ENCODE data around the gene NACC1.

DNA sequence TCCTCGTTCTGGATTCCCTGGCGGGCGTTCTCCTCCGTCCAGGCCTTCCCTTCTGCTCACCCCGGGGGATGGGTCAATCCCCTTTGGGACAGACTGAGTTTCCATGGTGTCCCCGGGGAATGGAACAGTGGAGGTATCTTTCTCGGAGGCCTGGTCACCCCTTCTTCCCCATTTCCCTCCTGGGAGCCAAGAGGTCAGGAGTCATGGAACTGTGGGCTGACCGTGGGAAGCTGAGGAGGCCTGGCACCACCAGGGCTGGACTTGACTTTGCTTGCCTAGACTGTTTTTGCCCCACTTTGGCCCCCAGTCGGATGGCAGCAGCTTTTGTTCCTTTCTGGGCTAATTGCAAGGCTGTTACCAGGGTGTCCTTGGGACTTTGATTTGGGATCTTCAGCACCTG is 2.0 kb downstream of the NACC1 start:
- TF ChIP-seq, protein P1, sequence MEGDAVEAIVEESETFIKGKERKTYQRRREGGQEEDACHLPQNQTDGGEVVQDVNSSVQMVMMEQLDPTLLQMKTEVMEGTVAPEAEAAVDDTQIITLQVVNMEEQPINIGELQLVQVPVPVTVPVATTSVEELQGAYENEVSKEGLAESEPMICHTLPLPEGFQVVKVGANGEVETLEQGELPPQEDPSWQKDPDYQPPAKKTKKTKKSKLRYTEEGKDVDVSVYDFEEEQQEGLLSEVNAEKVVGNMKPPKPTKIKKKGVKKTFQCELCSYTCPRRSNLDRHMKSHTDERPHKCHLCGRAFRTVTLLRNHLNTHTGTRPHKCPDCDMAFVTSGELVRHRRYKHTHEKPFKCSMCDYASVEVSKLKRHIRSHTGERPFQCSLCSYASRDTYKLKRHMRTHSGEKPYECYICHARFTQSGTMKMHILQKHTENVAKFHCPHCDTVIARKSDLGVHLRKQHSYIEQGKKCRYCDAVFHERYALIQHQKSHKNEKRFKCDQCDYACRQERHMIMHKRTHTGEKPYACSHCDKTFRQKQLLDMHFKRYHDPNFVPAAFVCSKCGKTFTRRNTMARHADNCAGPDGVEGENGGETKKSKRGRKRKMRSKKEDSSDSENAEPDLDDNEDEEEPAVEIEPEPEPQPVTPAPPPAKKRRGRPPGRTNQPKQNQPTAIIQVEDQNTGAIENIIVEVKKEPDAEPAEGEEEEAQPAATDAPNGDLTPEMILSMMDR (IDR thresholded peaks at IDR 0.05) = no peak
- no peak for TF ChIP-seq POLR2A (IDR thresholded peaks at IDR 0.05)
